Left cardiac atrium (tissue), 4 donors: Measurements from ENCODE around the gene SH3RF3. TPM values are rescaled to one million over a fixed set of nuclear protein-coding genes. Genes with fewer than 3 reads are reported as not detected.

Experiments used
- ATAC-seq, 2 donors: fragments of 200-7000 bp; cut with Tn5 transposase; one replicate each; pipeline ENCODE4 v1.9.1; 2020; ENCODE audit warnings: mild to moderate bottlenecking in 2 of 2, moderate library complexity in 2 of 2
- DNase-seq: peaks from one replicate; pipeline ENCODE4 v3.0.0-alpha.2; 2020
- intact Hi-C, 2 donors: fragments of 100-400 bp; cut with DNase I; formaldehyde crosslinking; loops; one replicate each; pipeline versions ENCODE4 v1.14.1 to v1.15.1; 2022 to 2023
- total RNA-seq, 2 donors: library from RNA; stranded (reverse); fragmentation: NEBNext Ultra II Directional; extraction: Animal tissue kit (Norgen Biotek cat#: 25700); gene quantifications; one replicate each; pipeline ENCODE4 v1.2.1, GENCODE V29; 2021
- donor health status: DM: no; HTN: yes; CAD: no.
- donor health status: DM: no; HTN: yes; CAD: no; lungs with severe emphysema.
- donor health status: DM: yes; HTN: yes; CAD: no.
- donor health status: Dilated cardiomyopathy.

Gene SH3RF3
- total RNA-seq, 2 donors from 2014 or later, result 8.8 to 9.4 TPM

DNA sequence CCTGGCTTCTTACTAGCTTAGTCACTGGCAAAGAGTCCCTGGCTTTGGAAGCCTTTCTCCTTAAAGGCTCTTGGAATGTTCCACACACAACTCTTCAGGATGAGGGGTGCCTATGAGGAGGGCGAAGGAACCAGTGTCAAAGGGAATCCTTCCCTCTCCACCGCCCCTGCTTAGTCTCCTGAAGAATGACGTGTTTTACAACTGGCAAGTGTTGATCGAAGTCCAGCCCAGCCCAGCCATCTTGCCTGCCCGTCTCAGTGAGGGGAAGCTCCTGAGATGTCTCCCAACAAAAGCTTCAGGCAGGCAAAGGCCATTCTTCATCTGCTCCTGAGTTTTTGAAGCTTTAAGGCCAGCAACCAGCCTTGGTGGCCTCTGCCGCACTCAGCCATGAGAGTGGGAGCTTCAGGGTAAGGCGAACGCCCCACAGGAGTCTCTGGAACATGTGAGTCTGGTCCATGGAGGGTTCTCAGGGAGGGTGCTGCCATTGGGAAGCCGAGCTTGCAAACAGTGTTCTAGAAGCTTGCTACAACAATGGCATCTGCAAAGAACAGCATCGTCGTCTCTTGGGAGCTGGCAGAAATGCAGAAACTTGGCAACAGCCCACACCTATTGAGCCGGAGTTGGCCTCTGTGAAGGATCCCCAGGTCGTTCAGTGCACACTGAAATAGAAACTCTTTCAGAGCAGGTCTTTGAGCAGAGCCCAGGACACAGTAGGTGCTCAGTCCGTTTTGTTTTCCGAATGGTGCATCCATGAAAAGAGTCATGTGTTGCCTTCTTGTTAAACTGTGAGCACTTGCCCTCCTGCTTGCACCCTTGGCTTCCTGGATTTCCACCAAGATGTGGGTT lies 264.0 kb downstream of the SH3RF3 start:
- DNase-seq, result no peak
- intact Hi-C loops, result no loop called here
- ATAC-seq, result no peak

DNA sequence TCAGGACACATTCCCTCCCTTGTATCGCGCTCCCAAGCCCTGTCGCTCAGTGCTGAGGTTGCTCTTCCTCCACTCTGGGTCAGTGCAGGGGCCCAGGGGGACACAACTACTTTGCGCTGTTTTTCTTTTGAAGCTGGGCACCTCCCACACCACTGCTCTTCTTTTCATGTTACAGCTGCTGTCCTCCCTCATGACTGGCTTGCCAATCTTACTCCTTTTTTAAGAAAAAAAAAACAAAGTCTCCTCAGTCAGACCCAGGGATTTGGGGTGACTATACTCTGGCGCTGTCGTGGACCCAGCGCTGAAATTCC lies 264.6 kb downstream of the SH3RF3 start:
- ATAC-seq, result no peak
- no peak for DNase-seq
- intact Hi-C loops, result no loop called here

DNA sequence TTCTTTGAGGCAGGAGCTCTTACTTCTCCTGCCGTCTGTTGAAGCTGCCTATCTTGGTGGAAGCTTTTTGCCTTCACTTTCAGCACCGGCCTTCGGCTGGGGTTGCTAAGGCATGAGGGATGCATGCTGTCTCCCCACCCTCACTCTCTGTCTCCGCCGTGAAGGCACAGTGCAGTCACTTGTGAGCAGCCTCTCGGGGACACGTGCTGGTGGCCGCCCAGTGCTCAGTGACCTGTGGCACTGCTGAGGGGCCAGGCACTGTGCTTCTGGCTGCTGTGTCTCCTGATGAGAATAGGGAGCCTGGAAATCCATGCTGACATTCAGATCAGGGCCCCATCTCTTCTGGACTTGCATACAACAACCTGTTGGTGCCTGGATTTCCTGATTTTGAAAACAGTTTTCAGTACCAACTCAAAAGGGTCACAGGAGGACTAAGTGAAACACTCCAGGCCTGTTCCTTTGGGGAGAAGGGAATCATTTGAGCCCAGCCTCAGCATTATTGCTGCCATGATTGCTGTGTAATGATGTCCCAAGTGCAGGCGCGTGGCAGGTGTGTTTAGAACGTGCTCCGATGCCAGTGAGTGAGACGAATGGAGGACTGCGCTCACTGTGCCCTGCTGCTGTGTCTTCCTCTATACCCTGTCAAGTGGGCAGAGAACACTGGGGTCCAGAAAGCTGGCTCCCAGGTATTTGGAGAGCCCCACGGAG lies 266.6 kb downstream of the SH3RF3 start:
- intact Hi-C loops, result no loop called here
- ATAC-seq (no peak), DNase-seq (no peak)

DNA sequence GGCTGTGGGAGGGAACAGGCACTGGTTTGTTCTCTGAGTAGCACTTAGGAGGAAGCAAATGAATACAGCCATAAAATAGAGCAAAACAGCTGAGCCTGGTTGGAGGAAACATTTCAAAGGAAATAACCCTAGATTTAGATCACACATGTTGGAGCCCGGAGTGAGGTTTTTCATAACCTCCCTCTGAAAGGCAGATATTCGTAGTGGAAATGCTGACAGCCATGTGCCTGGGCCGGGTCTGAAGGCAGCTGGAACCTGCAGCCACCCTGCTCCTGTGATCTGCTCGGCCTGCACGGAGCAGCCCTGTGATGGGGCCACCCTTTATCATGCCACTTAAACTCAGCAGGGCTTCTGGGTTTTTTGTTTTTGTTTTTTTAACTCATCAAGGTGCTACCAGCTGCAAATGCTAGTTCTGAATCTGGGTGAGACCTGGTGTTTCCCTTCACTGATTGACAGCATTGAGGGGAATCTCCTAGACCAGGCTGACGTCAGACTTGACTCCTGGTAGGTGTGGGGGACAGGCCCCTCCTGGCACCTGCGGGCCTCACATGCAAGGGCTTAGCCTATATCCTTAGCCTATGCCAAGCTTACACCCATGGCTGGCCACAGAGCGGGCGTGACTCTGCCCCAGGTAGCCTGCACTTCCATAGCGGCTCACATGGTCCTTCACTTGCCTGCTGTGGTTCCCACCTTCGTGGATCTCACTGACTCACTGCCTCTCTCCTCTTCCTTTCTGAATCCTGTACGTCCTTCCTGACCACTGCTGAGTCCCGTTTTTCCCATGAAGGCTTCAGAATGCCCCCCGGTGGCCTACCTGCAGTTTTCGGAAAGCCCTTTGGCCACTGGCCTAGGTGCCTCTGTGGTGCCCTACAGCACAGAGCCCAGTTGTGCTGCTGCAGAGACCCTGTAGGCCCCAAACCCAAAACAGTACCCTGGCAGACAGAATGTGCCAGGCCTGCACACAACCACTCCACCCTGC lies 267.5 kb downstream of the SH3RF3 start:
- intact Hi-C loops, result no loop called here

DNA sequence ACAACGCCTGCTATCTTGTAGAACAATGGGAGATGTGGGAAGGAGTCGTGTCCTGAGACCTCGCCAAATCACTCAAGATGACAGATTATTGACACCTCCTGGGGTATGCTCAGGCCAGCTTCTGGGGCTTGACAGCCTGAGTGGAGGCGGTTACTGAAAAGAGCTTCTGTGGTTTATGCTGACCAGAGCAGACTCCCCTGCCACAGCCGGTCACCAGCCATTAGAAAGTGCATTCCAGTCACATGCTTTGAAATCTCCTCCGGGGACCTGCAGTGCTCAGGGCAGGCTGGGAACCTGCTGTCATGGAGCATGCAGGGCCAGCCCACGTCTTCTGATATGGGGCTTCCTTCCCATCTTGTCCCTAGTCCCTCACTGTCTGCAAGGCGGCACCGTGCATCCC lies 268.9 kb downstream of the SH3RF3 start:
- no peak for ATAC-seq
- intact Hi-C loops, result no loop called here
- DNase-seq, result no peak

More for the DNA sequence above, 267.5 kb downstream of the SH3RF3 start:
- DNase-seq (no peak), ATAC-seq (no peak)

DNA sequence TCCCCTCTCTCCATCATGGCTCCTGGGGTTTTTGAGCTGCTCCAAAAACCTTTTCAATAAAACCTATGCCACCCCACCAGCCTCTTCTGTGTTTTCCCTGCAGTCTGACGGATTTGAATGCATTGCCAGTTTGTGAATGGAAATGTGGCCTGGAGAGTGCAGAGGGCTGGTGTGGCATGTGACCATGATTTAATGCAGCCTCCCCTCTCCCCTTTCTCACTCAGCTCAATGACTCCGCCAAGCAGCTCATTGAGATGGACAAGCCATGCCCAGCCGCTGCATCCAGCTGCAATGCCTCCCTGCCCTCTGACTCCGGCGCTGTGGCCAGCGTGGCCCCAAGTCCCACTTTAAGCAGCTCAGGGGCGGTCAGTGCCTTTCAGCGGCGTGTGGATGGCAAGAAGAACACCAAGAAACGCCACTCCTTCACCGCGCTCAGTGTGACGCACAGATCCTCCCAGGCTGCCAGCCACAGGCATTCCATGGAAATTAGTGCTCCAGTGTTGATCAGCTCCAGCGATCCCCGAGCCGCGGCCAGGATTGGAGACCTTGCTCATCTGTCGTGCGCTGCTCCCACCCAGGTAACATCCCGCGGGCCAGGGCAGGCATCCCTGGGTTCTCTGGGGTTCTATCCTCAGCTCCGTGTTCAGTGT lies 269.5 kb downstream of the SH3RF3 start:
- intact Hi-C loops, result no loop called here
- DNase-seq (no peak), ATAC-seq (no peak)

DNA sequence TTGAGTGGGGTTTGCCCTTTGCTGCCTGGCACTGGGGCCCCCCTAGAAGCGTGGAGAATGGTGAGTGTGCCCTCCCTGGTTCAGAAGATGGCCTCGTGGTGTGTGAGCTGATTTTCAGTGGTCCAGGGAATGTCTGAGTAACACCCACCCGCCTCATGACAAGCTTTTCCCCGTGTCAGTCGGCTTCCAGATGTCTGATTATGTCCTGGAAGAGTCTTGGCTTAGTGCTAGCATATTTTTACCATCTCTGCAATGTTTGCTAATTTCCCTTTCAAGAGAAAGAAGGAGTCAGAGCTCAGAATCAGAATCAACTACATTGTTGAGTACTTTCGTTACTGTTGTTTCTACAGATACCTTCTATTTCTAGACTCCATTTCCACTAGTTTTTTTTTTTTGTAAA lies 270.1 kb downstream of the SH3RF3 start:
- ATAC-seq, result peak in 1 of 2 donors; percentile 17
- DNase-seq, result no peak
- intact Hi-C loops, result no loop called here

DNA sequence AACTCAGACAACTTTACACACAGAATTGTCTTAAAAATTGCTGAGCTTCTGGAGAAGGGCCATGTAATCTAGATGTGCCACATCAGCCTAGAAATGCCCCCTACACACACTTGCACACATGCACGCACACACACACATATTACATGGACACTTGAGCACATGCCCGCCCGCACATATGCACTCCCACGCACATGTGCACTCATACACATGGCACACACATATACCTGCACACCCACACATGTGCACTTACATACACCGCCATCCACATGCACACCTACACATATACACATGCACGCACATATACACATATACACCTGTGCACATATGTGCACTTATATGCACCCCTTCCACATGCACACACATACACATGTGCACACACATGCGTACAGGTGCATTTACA lies 271.1 kb downstream of the SH3RF3 start:
- intact Hi-C loops, result no loop called here
- ATAC-seq (no peak), DNase-seq (no peak)

DNA sequence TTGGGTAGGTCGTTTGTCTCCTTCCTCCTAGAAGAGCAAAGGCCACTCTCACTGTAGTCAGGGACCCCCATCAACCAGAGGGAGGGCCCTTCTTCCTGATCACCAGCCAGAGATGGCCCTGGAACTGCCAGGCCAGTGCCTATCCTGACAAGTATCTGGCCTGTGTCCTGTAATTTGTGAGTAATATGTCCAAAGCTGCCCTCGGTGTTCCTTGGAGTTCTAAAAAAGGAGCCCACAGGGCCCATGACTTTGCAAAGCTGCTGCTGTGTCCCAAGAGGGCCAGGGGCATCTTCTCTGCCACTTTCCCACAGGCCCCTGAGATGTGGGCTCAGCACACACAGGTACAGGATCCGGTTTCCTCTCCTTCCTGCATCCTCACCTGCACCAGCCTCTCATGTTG lies 272.4 kb downstream of the SH3RF3 start:
- DNase-seq (no peak), ATAC-seq (no peak)
- intact Hi-C loops, result no loop called here

DNA sequence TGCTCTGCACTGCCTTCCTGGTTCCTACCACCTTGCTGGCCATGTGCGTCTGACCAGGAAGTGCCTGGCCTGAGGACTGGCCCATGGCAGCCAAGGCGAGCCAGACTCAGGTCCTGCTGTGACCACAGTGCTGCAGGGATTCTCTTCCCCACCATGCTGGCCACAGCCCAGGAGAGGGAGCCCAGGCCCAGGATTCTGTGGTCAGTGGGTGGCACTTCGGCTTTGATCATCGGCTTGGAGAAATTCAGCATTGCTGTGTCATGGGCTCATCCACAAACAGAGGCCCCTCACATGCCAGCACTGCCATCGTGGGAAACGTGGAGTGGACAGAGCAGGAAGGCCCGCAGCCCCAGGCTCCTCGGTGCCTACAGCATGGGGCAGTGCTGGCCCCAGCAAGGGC lies 273.2 kb downstream of the SH3RF3 start:
- intact Hi-C loops, result no loop called here
- no peak for ATAC-seq

DNA sequence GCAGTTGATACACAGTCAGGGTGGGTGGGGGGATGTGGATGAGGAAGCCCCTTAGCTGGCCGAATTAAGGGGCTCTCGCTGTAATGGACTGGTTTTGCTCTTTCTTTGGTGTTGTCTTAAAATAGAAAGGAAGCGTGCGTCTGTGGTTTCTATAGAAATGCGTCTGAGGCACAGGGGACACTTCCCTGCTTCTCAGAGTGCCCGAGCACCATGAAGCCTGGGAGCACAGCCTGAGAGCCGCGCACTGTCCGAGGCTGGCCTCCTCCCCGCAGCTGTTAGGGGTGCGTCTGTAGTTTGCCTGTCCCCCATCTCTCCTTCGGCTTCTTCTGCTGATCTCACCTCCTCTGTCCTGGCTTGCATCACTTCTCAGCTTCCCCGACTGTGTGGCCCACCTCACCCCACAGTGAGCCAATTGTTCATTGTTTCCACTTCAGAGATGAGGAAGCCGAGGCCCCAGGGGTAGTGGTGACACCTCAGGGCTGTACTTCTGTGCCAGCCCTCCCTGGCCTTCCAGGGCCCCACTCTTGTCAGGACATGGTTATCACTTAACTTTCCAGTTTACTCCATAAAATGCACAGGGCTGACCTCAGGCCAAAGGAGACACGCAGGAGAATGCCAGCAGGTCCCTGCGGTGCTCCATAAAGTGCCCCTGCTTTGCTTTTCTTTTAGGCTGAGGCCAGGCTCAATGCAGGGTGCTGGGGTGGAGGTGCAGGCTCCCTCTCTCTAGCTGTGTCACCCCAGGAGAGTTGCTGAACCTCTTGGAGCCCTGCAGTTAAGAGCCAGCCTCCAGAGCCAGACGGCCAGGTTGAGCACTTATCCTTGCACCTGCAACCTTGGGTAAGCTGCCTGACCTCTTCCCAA lies 274.2 kb downstream of the SH3RF3 start:
- intact Hi-C loops, result no loop called here
- DNase-seq (peak; percentile 7), ATAC-seq (no peak)

More for the DNA sequence above, 273.2 kb downstream of the SH3RF3 start:
- peak; percentile 15 for DNase-seq

DNA sequence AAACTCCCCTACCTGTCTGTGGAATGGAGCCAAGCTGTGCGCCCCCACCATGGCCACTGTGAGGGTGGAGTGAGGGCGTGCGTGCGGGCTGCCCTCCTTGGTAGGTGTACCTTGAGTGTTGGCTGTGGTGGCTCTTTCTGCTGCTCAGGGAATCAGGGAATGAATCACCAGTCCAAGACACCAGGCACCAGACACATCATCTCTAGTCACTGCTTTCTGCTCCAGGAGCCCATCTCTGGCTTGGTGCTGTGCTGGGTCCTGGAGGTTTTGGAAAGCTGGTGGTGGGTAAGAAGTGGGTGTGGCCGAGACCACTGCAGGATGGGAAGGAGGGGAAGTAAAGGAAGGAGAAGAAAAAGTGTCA lies 274.8 kb downstream of the SH3RF3 start:
- DNase-seq (no peak), ATAC-seq (no peak)
- intact Hi-C loops, result no loop called here

DNA sequence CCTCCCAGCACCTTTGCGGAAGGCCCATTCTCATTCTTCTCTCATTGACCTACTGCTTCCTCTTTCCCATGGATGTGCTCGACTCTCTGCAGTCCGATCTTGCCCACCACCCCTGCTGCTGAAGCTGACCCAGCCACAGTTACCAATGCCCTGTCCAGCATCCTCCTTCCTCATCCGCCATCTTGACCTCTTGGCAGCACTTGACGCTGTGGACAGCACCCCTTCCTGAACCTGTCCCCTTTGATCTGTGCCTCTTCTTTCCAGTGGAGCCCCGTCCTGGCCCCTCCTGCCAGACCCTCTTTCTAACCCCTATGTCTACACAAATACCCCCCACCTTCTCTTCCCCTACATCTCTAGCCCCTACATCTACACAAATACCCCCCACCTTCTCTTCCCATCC lies 275.7 kb downstream of the SH3RF3 start:
- DNase-seq (no peak), ATAC-seq (no peak)
- intact Hi-C loops, result no loop called here

DNA sequence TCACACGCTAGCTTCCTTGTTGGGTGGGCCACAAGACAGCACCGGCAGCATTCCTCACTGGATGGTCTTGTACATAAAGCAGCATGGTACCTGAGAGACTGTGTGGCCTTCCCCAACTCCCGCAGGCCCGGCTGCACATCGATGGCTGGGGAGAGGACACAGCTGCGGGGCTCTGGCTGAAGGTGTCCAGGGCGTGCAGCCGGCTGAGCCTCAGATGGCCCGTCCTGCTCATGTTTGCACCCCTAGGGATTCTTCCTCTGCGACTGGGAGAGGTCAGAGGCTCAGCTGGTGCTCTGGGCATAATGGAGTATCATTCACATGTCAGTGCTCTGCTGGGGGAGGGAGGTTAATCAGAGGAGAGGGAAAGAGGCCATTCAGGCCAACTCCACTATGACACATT lies 276.9 kb downstream of the SH3RF3 start:
- no peak for ATAC-seq
- no peak for DNase-seq
- intact Hi-C loops, result no loop called here

DNA sequence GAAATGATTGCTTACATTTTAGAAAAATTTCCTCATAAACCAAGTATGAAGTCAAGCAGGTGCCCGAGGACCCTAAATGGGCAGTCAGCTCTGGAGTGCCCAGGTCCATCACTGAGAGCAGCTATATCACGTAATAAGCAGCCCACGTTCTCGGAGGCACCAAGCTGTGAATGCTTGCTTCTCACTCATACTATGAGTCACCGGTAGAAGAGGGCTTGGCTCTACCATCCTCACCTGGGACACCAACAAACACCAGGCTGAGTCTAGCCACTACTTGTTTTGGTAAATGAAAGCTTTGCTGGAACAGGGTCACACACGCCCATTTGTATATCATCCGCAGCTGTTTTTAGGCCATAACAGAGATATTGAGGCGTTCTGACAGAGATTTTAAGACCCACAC lies 277.3 kb downstream of the SH3RF3 start:
- intact Hi-C loops, result no loop called here
- DNase-seq (no peak), ATAC-seq (no peak)

DNA sequence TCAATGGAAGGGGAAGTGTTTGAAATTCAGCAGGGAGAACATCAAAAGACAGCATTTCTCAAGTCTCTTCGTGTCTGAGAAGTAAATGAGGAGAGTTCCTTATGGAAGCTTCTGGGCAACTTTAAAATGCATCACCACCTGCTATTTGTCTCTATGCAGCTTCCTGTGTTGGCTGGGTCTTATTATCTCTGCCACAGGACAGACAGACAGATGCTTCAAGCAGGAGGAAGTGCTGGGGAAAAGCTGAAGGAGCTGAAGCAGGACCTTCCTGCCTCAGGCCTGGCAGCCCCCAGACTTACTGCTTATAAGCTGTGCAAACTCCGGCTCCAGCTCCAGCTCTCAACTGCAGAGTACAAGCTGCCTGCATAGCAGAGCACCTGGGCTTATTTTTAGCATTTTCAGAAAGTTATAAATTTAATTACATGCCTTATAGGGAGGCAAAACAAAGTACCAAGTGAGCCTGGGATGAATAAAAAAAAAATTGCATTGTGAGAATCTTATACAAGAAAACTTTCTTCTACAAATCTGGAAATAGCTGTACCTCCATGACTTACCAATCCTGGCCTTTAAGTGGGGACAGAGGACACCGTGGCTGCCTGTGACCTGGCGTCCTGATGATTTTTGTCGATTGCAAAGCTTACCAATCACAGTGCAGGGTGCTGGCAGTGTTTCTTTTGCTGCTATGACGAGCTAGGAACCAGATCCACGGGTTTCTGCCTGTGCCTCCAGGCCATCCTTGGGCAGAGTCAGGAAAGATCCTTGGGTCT lies 278.5 kb downstream of the SH3RF3 start:
- intact Hi-C loops, result no loop called here
- DNase-seq (no peak), ATAC-seq (no peak)

DNA sequence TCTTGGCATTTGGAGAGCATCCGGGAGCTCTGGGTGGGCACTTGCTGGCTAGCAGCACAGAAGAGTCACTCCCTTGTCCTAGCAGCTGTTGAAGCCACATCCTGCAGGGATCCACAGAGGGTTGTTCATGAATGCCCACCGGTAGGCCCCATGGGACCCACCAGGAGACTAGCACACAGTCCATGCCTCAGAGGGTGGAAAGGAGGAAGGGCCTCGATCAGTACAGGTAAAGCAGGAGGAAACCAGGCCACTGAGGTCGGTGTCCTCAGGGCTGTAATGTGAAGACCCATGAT lies 279.0 kb downstream of the SH3RF3 start:
- intact Hi-C loops, result no loop called here
- ATAC-seq, result no peak
- no peak for DNase-seq
